Measurements from ENCODE around the gene IL13. TPM values are rescaled to one million over a fixed set of nuclear protein-coding genes. Genes with fewer than 3 reads are reported as not detected.
"Not testable (repeated sequence)": the region's sequence is repeated elsewhere in the genome, so short reads cannot be mapped to it uniquely, and the experiment has no call there.

The IL13 gene
- total RNA-seq, 1 donor from 2014 or later = not detected

GRCh38 chr5:132688536-132689339, 30.8 kb downstream of the IL13 start:
- Mint-ChIP-seq H3K27ac (ENCODE audit: unreplicated experiment) (no peak overlapping the region), H3K9me3 (ENCODE audit: unreplicated experiment) (no peaks in the 10 kb centered on the region), H3K4me1 (ENCODE audit: low read depth, unreplicated experiment) (peaks cover 10% of the 10 kb centered on the region), H3K27me3 (ENCODE audit: unreplicated experiment) (no peaks in the 10 kb centered on the region), H3K36me3 (ENCODE audit: unreplicated experiment) (no peaks in the 10 kb centered on the region), H3K4me3 (ENCODE audit: unreplicated experiment) (no peak overlapping the region)
- TF ChIP-seq CTCF (IDR thresholded peaks at IDR 0.05; ENCODE audit: partially characterized antibody, unreplicated experiment) = no peak
- no peak for DNase-seq

- Mint-ChIP-seq H3K4me1 (ENCODE audit: low read depth, unreplicated experiment) (peaks cover 7% of the 10 kb centered on the region), H3K27ac (ENCODE audit: unreplicated experiment) (no peak overlapping the region), H3K27me3 (ENCODE audit: unreplicated experiment) (no peaks in the 10 kb centered on the region), H3K36me3 (ENCODE audit: unreplicated experiment) (no peaks in the 10 kb centered on the region), H3K9me3 (ENCODE audit: unreplicated experiment) (no peaks in the 10 kb centered on the region), H3K4me3 (ENCODE audit: unreplicated experiment) (no peak overlapping the region)
- TF ChIP-seq CTCF (IDR thresholded peaks at IDR 0.05; ENCODE audit: partially characterized antibody, unreplicated experiment) = no peak
- DNase-seq = no peak
Measured at GRCh38 chr5:132689513-132689912, 31.5 kb downstream of the IL13 start.

GRCh38 chr5:132690156-132690555, 32.2 kb downstream of the IL13 start:
- no peak for DNase-seq
- no peaks in the 10 kb centered on the region for H3K36me3 Mint-ChIP-seq (ENCODE audit: unreplicated experiment)
- no peaks in the 10 kb centered on the region for H3K9me3 Mint-ChIP-seq (ENCODE audit: unreplicated experiment)
- peaks cover 2% of the 10 kb centered on the region for H3K4me1 Mint-ChIP-seq (ENCODE audit: low read depth, unreplicated experiment)
- no peak overlapping the region for H3K4me3 Mint-ChIP-seq (ENCODE audit: unreplicated experiment)
- no peaks in the 10 kb centered on the region for H3K27me3 Mint-ChIP-seq (ENCODE audit: unreplicated experiment)
- no peak for TF ChIP-seq CTCF (IDR thresholded peaks at IDR 0.05; ENCODE audit: partially characterized antibody, unreplicated experiment)
- no peak overlapping the region for H3K27ac Mint-ChIP-seq (ENCODE audit: unreplicated experiment)

- not testable (repeated sequence) for H3K4me1 Mint-ChIP-seq (ENCODE audit: low read depth, unreplicated experiment)
Measured at GRCh38 chr5:132691755-132692631, 34.0 kb downstream of the IL13 start.

GRCh38 chr5:132692632-132692967, 34.6 kb downstream of the IL13 start:
- Mint-ChIP-seq H3K27me3 (ENCODE audit: unreplicated experiment) (no peaks in the 10 kb centered on the region), H3K27ac (ENCODE audit: unreplicated experiment) (no peak overlapping the region), H3K9me3 (ENCODE audit: unreplicated experiment) (no peaks in the 10 kb centered on the region), H3K4me1 (ENCODE audit: low read depth, unreplicated experiment) (no peaks in the 10 kb centered on the region), H3K36me3 (ENCODE audit: unreplicated experiment) (no peaks in the 10 kb centered on the region), H3K4me3 (ENCODE audit: unreplicated experiment) (no peak overlapping the region)
- no peak for TF ChIP-seq CTCF (IDR thresholded peaks at IDR 0.05; ENCODE audit: partially characterized antibody, unreplicated experiment)
- no peak for DNase-seq

More at GRCh38 chr5:132691755-132692631, 34.0 kb downstream of the IL13 start:
- not testable (repeated sequence) for H3K9me3 Mint-ChIP-seq (ENCODE audit: unreplicated experiment); H3K36me3 Mint-ChIP-seq (ENCODE audit: unreplicated experiment); H3K27ac Mint-ChIP-seq (ENCODE audit: unreplicated experiment); H3K27me3 Mint-ChIP-seq (ENCODE audit: unreplicated experiment); DNase-seq; H3K4me3 Mint-ChIP-seq (ENCODE audit: unreplicated experiment)

Data from glutamatergic neuron (in vitro differentiated cells).